Measurements from ENCODE around the gene SLC22A23.

The SLC22A23 gene

DNA sequence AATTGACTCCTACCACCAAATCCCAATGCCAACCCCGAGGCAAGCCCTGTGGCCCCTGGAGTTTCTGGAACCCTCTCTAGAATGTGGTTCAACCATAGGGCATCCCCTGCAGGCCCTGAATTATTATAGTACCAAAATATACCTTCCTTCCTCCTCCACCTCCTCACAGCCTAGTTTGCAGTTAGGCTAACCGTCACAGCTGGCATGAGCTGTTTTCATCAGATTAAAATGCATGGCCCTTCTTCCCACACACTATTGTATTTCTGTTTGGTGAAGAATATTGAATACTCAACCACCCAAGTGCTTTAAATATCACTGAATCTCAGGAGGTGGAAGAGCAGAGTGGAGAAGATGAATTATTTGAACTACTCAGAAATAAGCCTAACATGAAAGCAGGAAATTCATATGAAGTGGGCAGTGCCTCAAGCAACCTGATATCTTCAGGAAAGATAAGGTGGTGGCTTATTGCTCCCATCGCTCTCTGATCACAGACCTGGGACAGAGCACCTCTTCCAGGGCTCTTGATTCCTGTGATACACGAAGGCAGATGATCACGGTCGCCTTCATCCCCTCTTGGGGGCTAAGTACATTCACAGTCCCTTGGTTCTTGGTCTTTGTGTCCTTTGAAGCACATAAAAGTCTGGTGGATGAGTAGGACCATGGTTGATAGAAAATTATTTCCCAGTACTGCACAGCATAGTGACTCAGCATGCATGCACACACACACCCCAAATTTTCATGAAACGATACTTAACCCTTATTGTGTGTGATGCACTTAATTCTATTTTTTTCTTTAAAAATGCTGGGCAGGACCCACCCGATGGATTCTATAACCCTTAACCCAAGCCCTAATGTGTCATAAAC, 107.2 kb downstream of the SLC22A23 start:
- Mint-ChIP-seq H3K27me3 (ENCODE audit: low read depth, poor library complexity) (peaks cover 8% of the 10 kb centered on the region), H3K9me3 (no peaks in the 10 kb centered on the region), H3K27ac (no peak overlapping the region), H3K4me1 (peaks cover 95% of the 10 kb centered on the region), H3K36me3 (ENCODE audit: low read depth) (no peaks in the 10 kb centered on the region), H3K4me3 (peak overlapping the region; percentile 18)
- DNase-seq = no peak
- TF ChIP-seq CTCF (IDR thresholded peaks at IDR 0.05) = no peak

DNA sequence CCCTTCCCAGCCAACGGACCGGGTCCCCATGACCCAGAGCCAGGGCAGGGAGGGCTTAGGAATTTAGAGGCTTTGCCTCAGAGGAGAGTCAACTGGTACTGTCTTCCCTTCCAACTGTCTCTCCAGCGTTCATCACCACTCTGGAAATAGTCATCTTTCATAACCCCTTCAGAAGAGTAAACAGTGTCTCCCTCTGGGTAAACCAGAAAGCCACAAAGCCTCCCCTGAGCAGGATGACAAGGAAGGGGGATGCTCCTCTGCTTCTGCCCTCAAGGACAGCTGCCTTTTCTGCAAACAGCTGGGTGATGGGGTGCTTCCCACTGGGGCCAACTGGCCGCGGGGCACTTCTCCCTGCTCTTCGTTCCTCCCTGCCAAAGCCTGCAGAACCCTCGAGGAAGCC, 108.0 kb downstream of the SLC22A23 start:
- no peak for DNase-seq
- peak overlapping the region; percentile 18 for H3K4me3 Mint-ChIP-seq
- peaks cover 93% of the 10 kb centered on the region for H3K4me1 Mint-ChIP-seq
- no peaks in the 10 kb centered on the region for H3K36me3 Mint-ChIP-seq (ENCODE audit: low read depth)
- no peaks in the 10 kb centered on the region for H3K9me3 Mint-ChIP-seq
- H3K27me3 Mint-ChIP-seq (ENCODE audit: low read depth, poor library complexity) = peaks cover 7% of the 10 kb centered on the region
- H3K27ac Mint-ChIP-seq = no peak overlapping the region
- TF ChIP-seq CTCF (IDR thresholded peaks at IDR 0.05) = no peak

GRCh38 chr6:3347826-3348225, 109.0 kb downstream of the SLC22A23 start:
- peaks cover 4% of the 10 kb centered on the region for H3K27me3 Mint-ChIP-seq (ENCODE audit: low read depth, poor library complexity)
- no peak for DNase-seq
- H3K4me1 Mint-ChIP-seq = peaks cover 93% of the 10 kb centered on the region
- H3K27ac Mint-ChIP-seq = peak overlapping the region; percentile 3
- no peaks in the 10 kb centered on the region for H3K36me3 Mint-ChIP-seq (ENCODE audit: low read depth)
- no peaks in the 10 kb centered on the region for H3K9me3 Mint-ChIP-seq
- no peak for TF ChIP-seq CTCF (IDR thresholded peaks at IDR 0.05)
- H3K4me3 Mint-ChIP-seq = no peak overlapping the region

- TF ChIP-seq CTCF (IDR thresholded peaks at IDR 0.05) = no peak
- no peaks in the 10 kb centered on the region for H3K36me3 Mint-ChIP-seq (ENCODE audit: low read depth)
Observed at GRCh38 chr6:3347247-3347646, 109.6 kb downstream of the SLC22A23 start.

DNA sequence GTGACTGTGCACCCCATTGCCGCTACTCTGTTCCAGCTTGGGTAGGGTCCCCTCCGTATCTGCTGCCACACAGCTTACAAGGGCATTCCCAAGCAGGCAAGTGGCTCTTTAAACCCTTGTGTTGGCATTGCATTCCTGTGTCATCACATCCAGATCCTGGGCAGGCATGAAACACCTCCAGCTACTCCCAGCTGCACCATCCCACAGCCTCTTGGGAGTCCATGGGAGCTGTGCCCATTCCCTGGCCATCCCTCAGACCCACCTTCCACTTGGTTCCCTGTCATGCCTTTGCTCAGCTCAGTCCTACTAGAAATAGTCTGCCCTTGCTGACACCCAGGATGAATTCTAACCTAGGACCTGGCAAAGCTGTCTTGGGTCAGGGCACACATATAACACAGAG, 110.4 kb downstream of the SLC22A23 start:
- TF ChIP-seq CTCF (IDR thresholded peaks at IDR 0.05) = no peak
- H3K36me3 Mint-ChIP-seq (ENCODE audit: low read depth) = no peaks in the 10 kb centered on the region
- no peak overlapping the region for H3K27ac Mint-ChIP-seq
- H3K27me3 Mint-ChIP-seq (ENCODE audit: low read depth, poor library complexity) = peaks cover 4% of the 10 kb centered on the region
- no peak overlapping the region for H3K4me3 Mint-ChIP-seq
- no peaks in the 10 kb centered on the region for H3K9me3 Mint-ChIP-seq
- peaks cover 93% of the 10 kb centered on the region for H3K4me1 Mint-ChIP-seq
- DNase-seq = no peak

More at GRCh38 chr6:3347247-3347646, 109.6 kb downstream of the SLC22A23 start:
- Mint-ChIP-seq H3K4me1 (peaks cover 93% of the 10 kb centered on the region), H3K27me3 (ENCODE audit: low read depth, poor library complexity) (peaks cover 4% of the 10 kb centered on the region), H3K9me3 (no peaks in the 10 kb centered on the region), H3K4me3 (peak overlapping the region; percentile 26), H3K27ac (no peak overlapping the region)
- no peak for DNase-seq

GRCh38 chr6:3345836-3346235, 111.0 kb downstream of the SLC22A23 start:
- no peak for TF ChIP-seq CTCF (IDR thresholded peaks at IDR 0.05)
- Mint-ChIP-seq H3K4me1 (peaks cover 93% of the 10 kb centered on the region), H3K36me3 (ENCODE audit: low read depth) (no peaks in the 10 kb centered on the region), H3K27me3 (ENCODE audit: low read depth, poor library complexity) (peaks cover 4% of the 10 kb centered on the region), H3K4me3 (no peak overlapping the region), H3K27ac (peak overlapping the region; percentile 7), H3K9me3 (no peaks in the 10 kb centered on the region)
- DNase-seq = no peak
